ENCODE results near the gene YTHDC1.
"Not testable (repeated sequence)": the region's sequence is repeated elsewhere in the genome, so short reads cannot be mapped to it uniquely, and the experiment has no call there.

Gene YTHDC1

DNA sequence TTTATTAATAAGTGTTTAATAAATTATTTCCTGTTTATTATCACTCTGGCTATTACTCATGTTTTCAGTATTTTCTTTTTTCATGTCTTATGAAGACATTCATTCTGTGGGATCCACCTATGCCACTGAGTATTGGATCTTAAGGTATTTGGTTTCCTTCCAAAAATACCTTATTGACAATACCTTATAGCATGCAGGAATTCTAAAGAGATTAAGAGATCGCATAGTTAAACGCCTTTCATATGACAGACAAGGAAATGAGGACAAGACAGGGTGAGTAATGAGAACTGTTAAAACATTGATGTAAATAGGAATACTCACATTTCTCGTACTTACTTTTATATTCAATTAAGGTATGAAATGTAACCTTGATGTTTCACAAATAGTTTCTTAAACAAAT is 66.2 kb downstream of the YTHDC1 start:
- no peak for DNase-seq

DNA sequence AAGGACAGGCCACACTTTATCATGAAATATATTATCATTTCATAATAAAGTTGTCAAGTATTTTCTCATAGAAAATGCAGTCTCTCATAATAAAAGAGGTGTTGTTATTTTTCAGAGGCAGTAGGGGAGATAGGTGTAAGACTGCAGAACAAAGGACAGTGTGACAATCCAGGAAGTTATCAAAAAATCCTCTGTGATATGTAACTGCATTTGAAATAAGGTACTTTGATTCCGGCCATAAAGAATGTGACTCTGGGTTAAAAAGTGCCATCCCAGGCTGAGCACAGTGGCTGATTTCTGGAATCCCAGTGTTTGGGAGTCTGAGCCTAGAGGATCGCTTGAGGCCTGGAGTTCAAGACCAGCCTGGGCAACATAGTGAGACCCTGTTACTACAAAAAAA is 66.8 kb downstream of the YTHDC1 start:
- no peak for DNase-seq

DNA sequence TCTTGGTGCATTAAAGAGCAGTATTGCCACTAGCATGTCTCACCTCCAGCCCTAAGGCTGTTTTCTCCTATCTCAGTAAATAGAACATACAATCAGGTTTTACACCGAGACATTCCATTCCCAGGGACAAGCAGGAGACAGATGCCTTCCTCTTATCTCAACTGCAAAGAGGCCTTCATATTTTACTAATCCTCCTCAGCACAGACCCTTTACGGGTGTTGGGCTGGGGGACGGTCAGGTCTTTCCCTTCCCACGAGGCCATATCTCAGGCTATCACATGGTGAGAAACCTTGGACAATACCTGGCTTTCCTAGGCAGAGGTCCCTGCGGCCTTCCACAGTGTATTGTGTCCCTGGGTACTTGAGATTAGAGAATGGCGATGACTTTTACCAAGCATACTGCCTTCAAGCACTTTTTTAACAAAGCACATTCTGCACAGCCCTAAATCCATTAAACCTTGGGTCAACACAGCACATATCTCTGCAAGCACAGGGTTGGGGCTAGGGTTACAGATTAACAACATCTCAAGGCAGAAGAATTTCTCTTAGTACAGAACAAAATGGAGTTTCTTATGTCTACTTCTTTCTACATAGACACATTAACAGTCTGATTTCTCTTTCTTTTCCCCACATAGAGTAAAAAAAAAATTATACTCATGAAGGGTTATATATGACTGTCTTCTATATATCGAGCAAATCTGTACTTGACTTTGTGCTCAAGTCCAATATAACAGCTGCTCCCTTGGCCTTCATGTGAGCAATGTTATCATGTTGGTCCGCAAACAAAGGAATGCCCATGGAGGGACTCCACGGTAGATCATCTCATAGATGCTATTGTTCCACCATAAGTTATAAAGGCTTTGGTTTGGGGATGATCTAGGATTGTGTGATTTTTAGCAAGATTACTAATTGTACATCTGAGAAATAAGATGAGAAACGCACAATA is 67.8 kb downstream of the YTHDC1 start:
- DNase-seq, result not testable (repeated sequence)

DNA sequence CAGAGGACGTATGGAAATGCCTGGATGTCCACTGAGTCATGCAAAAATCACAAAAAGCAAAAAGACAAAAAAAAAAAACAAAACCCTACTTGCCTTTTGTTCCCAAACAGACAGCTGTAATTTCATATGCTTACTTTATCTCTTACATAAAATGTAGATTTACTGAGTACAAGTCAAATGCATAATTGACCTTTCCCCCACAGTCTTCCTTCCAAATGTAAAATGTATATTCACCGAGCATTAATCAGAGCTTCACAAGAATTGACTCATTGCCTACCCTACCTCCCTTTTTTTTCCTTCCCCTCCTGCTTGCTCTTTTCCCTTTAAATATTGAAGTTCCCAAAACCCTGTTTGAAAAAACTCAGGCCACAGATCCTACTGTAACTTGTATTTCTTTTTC is 71.9 kb downstream of the YTHDC1 start:
- DNase-seq, result peak; percentile 8

DNA sequence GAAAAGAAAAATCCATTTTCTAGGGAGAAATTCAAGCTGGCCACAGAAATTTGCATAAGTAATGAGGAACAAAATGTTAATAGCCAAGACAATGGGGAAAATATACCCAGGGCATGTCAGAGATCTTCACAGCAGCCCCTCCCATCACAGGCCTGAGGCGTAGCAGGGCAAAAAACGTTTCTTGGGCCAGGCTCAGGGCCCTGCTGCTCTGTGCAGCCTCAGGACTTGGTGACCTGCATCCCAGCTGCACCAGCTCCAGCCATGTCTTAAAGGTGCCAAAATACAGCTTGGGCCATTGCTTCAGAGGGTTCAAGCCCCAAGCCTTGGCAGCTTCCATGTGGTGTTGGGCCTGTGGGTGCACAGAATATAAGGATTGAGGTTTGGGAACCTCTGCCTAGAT is 72.3 kb downstream of the YTHDC1 start:
- no peak for DNase-seq

DNA sequence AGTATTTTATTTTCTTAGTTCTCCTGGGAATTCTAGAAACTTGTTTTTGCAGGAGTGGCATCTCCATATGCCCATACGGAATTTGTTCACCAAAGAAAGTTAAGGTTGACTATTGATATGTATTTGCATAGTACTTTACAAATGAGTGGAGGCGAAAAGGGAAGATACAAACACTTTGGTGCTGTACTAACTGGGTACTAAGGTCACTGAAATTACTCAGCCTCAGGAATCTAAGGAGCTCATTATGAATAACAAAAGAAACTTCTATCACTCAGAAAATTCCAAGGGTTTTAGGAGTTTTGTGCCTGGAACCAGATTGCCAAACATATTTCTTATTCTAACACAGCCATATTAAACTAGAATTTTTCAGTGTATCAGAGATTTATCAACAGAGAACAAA is 77.0 kb downstream of the YTHDC1 start:
- DNase-seq, result peak; percentile 15

- DNase-seq, result peak; percentile 6
Observed at GRCh38 chr4:68272380-68272779, 77.5 kb downstream of the YTHDC1 start.

DNA sequence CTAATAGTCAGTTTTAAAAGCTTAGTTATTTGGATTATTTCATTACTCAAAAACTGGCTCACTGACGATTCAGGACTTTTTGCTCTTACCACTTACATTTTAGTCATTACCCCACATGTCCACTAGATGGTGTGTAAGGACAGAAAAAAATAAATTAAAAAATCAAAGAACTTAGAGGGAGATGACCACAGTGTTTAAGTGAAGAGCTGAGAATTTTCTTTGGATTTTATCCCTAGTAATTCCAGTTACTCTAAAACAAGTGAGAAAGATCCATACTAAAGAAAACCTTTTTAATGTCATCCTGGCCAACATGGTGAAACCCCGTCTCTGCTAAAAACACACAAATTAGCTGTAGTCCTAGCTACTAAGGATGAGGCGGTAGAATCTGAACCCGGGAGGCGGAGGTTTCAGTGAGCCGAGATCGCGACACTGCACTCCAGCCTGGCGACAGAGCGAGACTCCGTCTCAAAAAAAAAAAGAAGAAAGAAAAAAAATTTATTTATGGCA is 78.0 kb downstream of the YTHDC1 start:
- DNase-seq, result peak; percentile 64

DNA sequence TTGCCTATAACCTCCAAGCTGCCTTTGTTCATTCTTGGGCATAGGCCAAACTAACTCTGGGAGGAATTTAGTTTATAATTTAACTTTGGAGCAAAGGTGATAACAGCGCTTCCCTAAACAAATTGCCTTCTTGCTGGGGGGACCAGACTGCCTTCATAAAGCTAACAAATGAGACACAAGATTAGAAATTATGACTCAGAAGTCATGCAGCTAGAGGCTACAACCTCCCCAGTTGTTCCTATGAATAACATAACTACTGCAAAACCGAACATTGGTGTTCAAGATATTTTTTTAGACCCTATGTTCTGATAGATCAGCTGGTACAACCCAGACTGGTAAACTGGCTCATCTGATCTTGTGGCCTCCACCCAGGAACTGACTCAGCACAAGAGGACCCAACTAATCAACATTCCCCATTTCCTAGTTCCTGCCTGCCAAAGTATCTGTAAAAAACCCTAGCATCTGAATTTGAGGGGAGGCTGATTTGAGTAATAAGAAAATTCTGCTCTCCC is 82.4 kb downstream of the YTHDC1 start:
- peak; percentile 56 for DNase-seq

DNA sequence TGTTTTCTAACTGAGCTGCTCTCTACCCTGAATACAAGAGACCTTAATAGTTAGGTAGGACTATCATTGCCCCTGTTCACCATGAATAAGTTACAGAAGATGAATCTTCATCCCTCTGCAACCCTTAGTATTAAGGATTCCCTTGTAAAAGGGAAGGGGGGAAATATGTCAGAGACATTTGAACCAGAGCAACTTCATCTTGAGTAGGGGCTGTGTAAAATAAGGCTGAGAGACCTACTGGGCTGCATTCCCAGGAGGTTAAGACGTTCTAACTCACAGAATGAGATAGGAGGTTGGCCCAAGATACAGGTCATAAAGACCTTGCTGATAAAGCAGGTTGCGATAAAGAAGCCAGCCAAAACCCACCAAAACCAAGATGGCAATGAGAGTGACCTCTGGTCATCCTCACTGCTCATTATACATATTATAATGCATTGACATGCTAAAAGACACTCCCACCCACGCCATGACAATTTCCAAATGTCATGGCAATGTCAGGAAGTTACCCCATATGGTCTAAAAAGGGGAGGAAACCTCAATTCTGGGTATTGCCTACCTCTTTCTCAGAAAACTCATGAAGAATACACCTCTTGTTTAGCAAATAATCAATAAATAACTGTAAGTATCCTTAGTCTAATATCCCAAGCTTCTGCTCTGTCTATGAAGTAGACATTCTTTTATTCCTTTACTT is 84.9 kb downstream of the YTHDC1 start:
- DNase-seq, result no peak
